Neutrophil (primary cell): Measurements from ENCODE around the gene SEC14L6.
"Not testable (repeated sequence)": the region's sequence is repeated elsewhere in the genome, so short reads cannot be mapped to it uniquely, and the experiment has no call there.

Experiments used
- H3K27ac ChIP-seq: fragments of 200-600 bp; sonication (generic); 2 replicates; pipeline ENCODE4 v1.5.1; 2016; ENCODE audit warnings: mild to moderate bottlenecking, moderate library complexity
- H3K27me3 ChIP-seq: fragments of 200-600 bp; sonication (generic); 2 replicates; pipeline ENCODE4 v1.6.0; 2016; ENCODE audit warnings: mild to moderate bottlenecking
- H3K36me3 ChIP-seq: fragments of 200-600 bp; sonication (generic); 2 replicates; pipeline ENCODE4 v1.5.1; 2017
- H3K4me1 ChIP-seq, 2 experiments: fragments of 200-600 bp in 1 of 2; sonication (generic) in 1 of 2; 1 replicate in 1 of 2; 2 replicates in 1 of 2; pipeline versions ENCODE4 v1.5.1 to v1.6.1; 2013 to 2016; ENCODE audit warnings: low read depth in 1 of 2, low read length in 1 of 2, mild to moderate bottlenecking in 1 of 2, moderate library complexity in 1 of 2; ENCODE audit not compliant: control insufficient read depth in 1 of 2, insufficient read depth in 1 of 2
- H3K4me3 ChIP-seq, 2 experiments: fragments of 200-600 bp in 1 of 2; sonication (generic) in 1 of 2; 1 replicate in 1 of 2; 2 replicates in 1 of 2; pipeline ENCODE4 v1.5.1; 2013 to 2016; ENCODE audit warnings: low read depth in 1 of 2, low read length in 1 of 2, mild to moderate bottlenecking in 1 of 2, moderate library complexity in 1 of 2
- H3K9me3 ChIP-seq: fragments of 200-600 bp; sonication (generic); 2 replicates; pipeline ENCODE4 v1.5.1; 2016
- TF ChIP-seq, protein P1 (sequence below): fragments of 200-600 bp; sonication (generic); IDR thresholded peaks from 2 replicates; pipeline ENCODE4 v1.5.1; 2016; ENCODE audit warnings: antibody characterized with exemption

Gene SEC14L6

GRCh38 chr22:30572210-30572609 is 25.7 kb upstream of the SEC14L6 start:
- TF ChIP-seq, protein P1, sequence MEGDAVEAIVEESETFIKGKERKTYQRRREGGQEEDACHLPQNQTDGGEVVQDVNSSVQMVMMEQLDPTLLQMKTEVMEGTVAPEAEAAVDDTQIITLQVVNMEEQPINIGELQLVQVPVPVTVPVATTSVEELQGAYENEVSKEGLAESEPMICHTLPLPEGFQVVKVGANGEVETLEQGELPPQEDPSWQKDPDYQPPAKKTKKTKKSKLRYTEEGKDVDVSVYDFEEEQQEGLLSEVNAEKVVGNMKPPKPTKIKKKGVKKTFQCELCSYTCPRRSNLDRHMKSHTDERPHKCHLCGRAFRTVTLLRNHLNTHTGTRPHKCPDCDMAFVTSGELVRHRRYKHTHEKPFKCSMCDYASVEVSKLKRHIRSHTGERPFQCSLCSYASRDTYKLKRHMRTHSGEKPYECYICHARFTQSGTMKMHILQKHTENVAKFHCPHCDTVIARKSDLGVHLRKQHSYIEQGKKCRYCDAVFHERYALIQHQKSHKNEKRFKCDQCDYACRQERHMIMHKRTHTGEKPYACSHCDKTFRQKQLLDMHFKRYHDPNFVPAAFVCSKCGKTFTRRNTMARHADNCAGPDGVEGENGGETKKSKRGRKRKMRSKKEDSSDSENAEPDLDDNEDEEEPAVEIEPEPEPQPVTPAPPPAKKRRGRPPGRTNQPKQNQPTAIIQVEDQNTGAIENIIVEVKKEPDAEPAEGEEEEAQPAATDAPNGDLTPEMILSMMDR: no peak
- Histone ChIP-seq H3K4me3 (no peak overlapping the region), H3K36me3 (peaks cover 20% of the 10 kb centered on the region)

DNA sequence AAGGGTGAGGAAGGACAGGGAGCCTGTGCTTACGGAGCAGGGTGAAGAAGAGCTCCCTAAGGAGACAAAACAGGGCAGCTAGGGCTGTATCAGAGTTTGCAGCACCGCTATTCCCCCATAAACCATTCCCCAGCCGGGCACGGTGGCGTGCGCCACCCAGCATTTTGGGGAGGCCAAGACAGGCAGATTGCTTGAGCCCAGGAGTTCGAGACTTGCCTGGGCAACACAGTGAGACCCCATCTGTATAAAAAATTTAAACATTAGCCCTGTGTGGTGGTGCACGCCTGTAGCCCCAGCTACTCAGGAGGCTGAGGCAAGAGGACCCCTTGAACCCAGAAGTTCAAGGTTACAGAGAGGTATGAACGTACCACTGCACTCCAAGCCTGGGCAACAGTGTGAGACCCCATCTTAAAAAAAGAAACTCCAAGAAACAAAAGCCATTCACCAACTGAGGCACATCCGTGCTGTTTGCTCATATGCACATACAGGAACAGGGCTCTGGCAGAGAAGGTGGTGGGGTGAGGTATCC is 23.2 kb upstream of the SEC14L6 start:
- TF ChIP-seq, protein P1: no peak
- H3K9me3 ChIP-seq: no peaks in the 10 kb centered on the region
- H3K4me3 ChIP-seq: no peak overlapping the region
- H3K4me1 ChIP-seq: no peaks in the 10 kb centered on the region
- peaks cover 36% of the 10 kb centered on the region for H3K27me3 ChIP-seq
- no peak overlapping the region for H3K27ac ChIP-seq
- H3K36me3 ChIP-seq: no peaks in the 10 kb centered on the region

More at GRCh38 chr22:30572210-30572609, 25.7 kb upstream of the SEC14L6 start:
- H3K4me1 ChIP-seq: no peaks in the 10 kb centered on the region
- H3K9me3 ChIP-seq: no peaks in the 10 kb centered on the region
- H3K27me3 ChIP-seq: peaks cover 43% of the 10 kb centered on the region
- H3K27ac ChIP-seq: no peak overlapping the region

DNA sequence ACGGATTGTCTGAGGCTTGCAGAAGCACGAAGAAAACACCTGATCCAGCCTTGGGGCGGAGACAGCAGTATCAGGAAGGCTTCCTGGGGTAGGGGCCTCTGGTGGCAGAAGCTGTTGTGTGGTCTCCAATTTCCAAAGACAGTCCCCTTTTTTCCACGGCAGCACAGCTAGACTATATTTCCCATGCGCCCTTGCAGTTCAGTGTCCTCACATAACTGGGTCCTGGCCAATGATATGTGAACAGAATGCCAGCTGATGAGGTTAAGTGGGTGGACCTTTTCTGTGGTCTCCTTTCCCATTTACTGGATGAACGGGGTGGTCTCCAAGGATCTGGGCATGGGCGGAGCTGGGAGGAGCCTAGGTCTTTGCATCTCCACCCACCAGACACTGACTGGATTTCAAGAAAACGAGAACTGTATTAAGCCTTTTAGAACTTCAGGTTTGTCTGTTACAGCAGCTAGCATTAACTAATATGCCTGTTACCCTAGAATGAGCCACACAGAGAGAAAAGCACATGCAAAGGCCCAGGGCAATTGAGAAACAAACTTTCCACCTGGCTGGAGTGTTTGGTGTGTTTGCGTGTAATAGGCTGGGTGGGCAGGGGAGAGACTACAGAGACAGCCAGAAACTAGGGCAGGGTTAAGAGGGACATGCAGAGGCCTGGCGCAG is 21.7 kb upstream of the SEC14L6 start:
- peaks cover 22% of the 10 kb centered on the region for H3K27me3 ChIP-seq
- H3K4me3 ChIP-seq: no peak overlapping the region
- H3K27ac ChIP-seq: no peak overlapping the region
- no peaks in the 10 kb centered on the region for H3K9me3 ChIP-seq
- TF ChIP-seq, protein P1: no peak
- H3K4me1 ChIP-seq: no peaks in the 10 kb centered on the region
- no peaks in the 10 kb centered on the region for H3K36me3 ChIP-seq

DNA sequence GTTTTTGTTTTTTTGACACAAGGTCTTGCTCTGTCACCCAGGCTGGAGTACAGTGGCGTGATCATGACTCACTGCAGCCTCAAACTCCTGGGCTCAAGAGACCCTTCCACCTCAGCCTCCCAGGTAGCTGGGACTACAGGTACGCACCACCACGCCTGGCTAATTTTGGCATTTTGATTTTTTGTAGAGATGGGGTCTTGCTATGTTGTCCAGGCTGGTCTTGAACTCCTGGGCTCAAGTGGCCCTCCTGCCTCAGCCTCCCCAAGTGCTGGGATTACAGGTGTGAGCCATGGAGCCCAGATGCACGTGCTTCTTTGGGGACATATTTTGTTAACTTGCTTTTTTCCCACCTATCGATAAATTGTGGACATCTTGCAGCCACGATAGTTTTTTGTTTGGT is 20.7 kb upstream of the SEC14L6 start:
- H3K27me3 ChIP-seq: peaks cover 12% of the 10 kb centered on the region
- not testable (repeated sequence) for H3K27ac ChIP-seq, H3K4me1 ChIP-seq, H3K9me3 ChIP-seq, H3K36me3 ChIP-seq, H3K4me3 ChIP-seq

- Histone ChIP-seq H3K27ac (no peak overlapping the region), H3K27me3 (peaks cover 3% of the 10 kb centered on the region), H3K36me3 (no peaks in the 10 kb centered on the region), H3K4me3 (no peak overlapping the region), H3K9me3 (no peaks in the 10 kb centered on the region), H3K4me1 (no peaks in the 10 kb centered on the region)
- TF ChIP-seq, protein P1: no peak
Measured at GRCh38 chr22:30566125-30566524, 19.6 kb upstream of the SEC14L6 start.

- TF ChIP-seq, protein P1: no peak
- Histone ChIP-seq H3K9me3 (no peaks in the 10 kb centered on the region), H3K27me3 (no peaks in the 10 kb centered on the region), H3K4me1 (no peaks in the 10 kb centered on the region), H3K27ac (no peak overlapping the region), H3K4me3 (no peak overlapping the region), H3K36me3 (no peaks in the 10 kb centered on the region)
Measured at GRCh38 chr22:30565341-30565740, 18.8 kb upstream of the SEC14L6 start.
